Right hindlimb (tissue), 1 donor: ENCODE data around the gene IPO7.
"Not testable (repeated sequence)": the region's sequence is repeated elsewhere in the genome, so short reads cannot be mapped to it uniquely, and the experiment has no call there.

ENCODE experiments used
- DNase-seq: peaks from one replicate; pipeline ENCODE4 v3.0.0-alpha.2; 2018

IPO7 gene

DNA sequence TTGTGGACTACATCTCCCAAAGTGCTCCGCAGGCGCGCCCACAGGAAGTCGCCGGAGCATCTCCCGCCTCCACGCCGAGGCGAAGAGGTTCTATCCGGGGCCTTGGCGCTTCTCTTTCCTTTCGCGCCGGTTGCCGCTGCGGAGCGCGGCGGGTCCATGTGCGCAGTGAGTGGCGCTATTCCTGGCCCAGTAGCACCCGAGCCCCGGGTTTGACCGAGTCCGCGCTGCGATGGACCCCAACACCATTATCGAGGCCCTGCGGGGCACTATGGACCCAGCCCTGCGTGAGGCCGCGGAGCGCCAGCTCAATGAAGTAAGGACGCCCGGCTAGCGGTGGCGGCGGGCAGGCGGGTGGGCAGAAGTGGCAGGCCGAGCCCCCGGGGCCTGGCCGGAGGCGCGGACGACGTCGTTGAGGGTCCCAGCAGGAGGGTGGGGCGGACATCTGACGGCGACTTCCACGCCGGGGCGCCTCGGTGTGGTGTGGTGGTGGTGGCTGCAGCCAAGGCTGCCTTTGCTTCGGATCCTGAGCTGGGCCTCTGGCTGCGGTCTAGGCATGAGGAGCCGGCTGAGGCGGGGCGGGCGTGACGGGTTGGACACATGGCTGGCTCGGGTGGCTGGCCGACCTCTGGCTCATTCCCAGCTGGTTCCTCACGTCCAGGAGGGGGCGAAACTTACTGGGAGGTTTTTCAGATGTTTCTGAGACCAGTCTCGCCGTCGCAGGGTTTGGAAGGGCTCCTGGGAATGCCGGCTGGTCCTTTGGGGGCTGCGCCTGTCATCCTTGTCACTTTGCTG, at the start of gene IPO7:
IPO7 (plus strand) TSS at position 118 of the 792 bp plus-strand sequence; CDS start at position 230, 112 bp downstream.
- peak; percentile 95 for DNase-seq

GRCh38 chr11:9341638-9342178, 42.7 kb upstream of the IPO7 start:
- DNase-seq, result no peak

- DNase-seq, result no peak
Observed at GRCh38 chr11:9344061-9344680, 40.3 kb upstream of the IPO7 start.

- no peak for DNase-seq
Observed at GRCh38 chr11:9347100-9347499, 37.4 kb upstream of the IPO7 start.

GRCh38 chr11:9347779-9348178, 36.7 kb upstream of the IPO7 start:
- not testable (repeated sequence) for DNase-seq

GRCh38 chr11:9351321-9351881, 33.1 kb upstream of the IPO7 start:
- DNase-seq, result no peak

DNA sequence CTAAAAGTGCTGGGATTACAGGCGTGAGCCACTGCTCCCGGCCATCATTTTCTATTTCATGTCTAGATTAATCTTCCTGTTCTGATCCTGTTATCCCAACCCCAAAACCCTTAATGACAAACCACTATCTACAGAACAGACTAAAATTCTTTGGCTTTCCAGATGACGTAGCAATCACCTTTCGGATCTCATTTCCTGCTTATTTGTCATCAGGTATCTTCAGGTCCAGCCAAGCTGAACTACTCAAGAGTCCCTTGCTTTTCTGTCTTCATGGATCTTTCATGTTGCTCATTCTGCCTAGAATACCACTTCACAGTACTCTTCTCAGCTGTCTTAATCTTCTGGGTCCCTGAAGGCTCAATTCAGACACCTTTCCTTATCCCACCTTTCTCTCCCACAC, 27.4 kb upstream of the IPO7 start:
- DNase-seq, result no peak

- not testable (repeated sequence) for DNase-seq
Observed at GRCh38 chr11:9360862-9361622, 23.4 kb upstream of the IPO7 start.

DNA sequence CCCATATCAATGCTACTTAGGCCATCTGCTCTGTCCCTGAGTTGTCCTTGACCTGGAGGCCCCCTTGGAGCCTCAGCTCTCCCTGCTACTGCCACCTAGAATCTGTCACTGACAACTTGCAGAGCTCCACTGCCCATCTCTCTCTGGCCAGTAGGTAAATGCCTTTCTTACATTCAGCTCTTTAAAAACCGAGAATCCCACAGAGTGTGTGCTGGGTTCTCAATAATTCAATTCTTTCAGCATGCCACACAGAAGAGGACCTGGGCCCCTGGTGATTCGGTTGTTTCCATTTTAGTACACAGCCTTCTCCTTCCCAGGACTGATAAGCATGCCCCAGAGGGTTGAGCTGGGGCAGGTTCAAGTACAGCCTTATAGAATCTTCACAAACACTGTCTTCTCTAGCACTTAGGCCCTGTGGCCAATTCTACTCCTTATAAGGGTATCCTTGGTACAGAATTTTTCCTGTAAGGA, 22.0 kb upstream of the IPO7 start:
- DNase-seq, result no peak

DNA sequence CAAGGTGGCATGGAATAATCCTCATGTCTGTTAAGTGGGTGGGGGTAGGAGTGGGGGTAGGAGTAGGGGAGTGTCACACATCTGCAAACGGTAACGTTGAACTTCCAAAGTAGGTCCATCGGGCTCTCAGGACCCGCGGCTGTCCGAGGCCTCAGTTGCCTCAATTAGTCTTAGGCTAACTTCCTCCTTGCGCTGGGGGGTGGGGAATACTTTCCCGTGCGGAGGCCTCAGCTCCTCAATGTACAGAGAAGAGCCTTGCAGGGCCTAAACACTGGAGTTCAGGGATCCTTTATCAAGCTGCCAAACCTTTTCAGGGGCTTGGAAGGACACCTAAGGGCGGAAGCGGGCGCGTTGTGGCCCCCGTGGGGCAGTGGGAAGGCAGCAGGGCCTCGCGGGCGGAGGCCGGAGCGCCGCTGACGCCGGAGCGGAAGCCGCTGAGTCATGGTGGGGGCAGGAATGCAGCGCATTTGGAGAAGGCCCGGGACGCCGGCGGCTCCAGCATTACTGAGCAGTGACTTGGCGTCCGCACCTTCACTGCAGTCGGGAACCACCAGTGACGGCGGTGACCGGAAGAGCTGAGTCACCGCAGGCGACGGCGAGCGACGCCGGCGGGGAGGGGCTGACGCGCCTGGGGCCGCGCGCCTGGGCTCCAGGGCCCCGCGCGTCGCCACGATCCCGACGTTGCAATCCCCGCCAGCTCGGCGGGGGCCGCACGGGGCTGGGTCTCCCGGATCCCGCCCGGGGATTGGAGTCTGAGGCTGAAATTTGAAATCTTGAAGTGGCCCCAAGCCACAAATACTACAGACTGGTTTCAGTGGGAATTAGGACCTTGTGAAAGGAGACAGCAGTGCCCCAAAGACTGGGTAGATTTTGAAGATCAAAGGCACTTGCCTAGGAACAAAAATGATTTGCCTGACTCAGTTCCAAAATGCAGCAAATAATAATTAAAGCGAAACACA, 20.2 kb upstream of the IPO7 start:
- DNase-seq, result peak; percentile 93

DNA sequence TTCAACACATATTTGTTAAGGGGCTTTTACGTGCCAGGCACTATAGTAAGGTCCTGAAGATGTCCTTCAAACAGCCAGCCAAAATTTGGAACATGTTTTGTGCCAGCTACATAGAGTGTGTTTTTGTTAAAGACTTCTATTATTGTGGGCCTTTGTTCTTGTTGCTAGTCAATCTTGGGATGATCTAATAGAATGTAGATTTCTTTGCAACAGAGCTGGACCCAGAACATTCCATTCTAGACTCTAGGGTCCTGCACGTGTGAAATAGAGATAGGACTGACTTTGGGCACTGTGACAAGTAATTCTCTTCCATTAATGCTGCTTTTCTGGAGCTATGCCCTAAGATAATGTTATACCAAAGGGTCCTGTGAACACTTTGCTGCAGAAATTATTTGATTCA, 16.9 kb upstream of the IPO7 start:
- DNase-seq, result no peak

- no peak for DNase-seq
Observed at GRCh38 chr11:9377036-9377435, 7.4 kb upstream of the IPO7 start.

DNA sequence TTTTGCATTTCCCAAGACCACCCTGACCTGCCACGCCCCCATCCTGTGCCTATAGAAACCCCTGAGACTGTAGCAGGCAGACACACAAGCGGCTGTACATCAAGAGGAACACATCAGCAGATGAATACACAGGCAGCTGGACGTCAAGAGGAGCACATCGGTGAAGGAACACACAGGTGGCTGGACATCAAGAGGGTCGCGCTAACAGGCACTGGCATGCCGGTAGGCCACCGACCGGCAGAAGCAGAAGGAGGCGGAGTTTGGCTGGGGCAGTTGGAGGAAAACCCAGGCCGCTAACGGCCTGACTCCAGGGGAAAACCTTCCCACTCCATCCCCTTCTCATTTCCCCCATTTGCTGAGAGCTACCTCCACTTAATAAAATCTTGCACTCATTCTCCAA, 5.4 kb upstream of the IPO7 start:
- no peak for DNase-seq

- peak; percentile 30 for DNase-seq
Observed at GRCh38 chr11:9380773-9381172, 3.7 kb upstream of the IPO7 start.

DNA sequence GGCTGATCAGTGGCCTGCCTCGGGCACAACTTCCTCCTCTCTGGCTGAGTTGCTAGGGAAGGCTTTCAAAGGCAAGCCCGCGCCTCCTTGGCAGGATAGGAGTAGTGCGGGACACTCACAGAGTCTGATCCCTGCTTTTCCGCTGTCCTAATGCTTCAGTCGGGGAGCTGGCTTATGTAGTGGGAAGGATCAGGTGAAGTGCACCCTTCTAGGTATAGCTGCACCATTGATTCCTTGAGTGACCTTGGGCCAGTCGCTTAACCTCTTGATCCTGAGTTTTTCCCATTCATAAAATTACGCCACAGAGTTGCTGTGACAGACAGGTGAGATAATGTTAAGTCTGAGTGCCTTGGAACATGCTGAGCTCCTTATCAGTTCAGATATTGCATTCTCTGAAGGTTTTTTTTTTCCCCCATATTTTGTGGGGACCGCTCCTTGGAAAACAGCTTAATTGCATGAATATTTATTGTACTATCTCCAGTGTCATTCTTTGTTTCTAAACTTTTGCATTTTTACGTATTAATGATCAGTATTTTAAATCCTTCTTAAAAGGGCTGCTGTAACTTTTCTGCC, 961 bp downstream of the IPO7 start:
- no peak for DNase-seq

- no peak for DNase-seq
Observed at GRCh38 chr11:9386086-9386485, 1.6 kb downstream of the IPO7 start.

- no peak for DNase-seq
Observed at GRCh38 chr11:9386901-9387300, 2.4 kb downstream of the IPO7 start.

GRCh38 chr11:9396310-9396709, 11.9 kb downstream of the IPO7 start:
- no peak for DNase-seq

GRCh38 chr11:9396752-9397151, 12.3 kb downstream of the IPO7 start:
- DNase-seq, result no peak

DNA sequence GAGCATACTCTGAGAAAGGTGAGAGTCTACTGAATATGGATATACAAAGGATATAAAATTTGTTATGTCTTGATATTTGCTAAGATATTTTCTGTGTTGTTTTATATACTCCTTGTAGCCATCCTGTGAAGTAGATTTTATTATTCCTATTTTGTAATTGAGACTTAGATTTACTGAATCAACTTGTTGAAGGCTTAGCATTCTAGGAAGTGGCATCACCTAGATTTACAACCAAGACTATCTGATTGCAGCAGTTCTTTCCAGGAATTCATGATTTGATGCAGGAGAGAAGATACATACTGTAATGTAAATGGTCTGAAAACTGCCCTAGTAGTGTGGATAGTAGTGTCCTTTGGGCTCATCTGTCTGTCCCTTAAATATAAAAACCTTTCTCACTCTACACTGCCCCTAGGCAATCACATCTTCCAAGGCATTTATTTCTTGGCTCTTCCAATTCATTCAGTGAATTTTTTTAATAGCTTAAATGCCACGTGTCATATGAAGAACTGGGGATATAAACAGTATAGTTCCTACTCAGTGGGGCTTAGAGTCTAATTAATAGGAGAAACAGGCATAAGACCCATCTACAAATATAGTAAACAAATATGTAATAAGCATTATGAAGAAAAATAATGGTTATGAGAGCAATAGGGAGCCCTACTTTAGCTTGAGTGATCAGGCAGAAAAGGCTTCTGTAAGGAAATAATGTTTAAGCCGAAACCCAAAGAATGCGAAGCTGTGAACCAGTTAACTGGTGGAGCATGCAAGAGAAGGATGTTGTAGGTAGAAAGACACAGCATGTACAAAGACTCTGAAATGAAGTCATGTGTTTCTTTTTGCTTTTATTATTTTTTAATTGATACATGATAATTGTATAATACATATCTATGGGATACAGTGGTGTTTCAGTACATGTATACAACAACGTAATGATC, 13.6 kb downstream of the IPO7 start:
- no peak for DNase-seq
